ENCODE data around the gene RNF31. TPM values are rescaled to one million over a fixed set of nuclear protein-coding genes. Genes with fewer than 3 reads are reported as not detected.

The RNF31 gene
- polyA plus RNA-seq, 2 of the 4 experiments (the other 2 are of a cell fraction): 5.7 to 20.8 TPM

GRCh38 chr14:24177041-24177825 is 29.9 kb downstream of the RNF31 start:
- Histone ChIP-seq H3K27ac (no peak overlapping the region), H3K4me3 (no peak overlapping the region), H3K4me1 (no peaks in the 10 kb centered on the region), H3K9me3 (no peaks in the 10 kb centered on the region), H3K4me2 (no peak overlapping the region)
- FAIRE-seq (no peak), DNase-seq (ENCODE audit: low read depth in 1 of 2, low spot score in 1 of 2) (no peak), ATAC-seq (no peak)
- ChIA-PET POLR2A (interaction anchor here (1.1 to 2.3 kb wide), 2 partner anchors 12 to 18 kb away, joined by 5 to 7 read pairs; partner anchors contain the start of genes IPO4 and TM9SF1), CTCF (interaction anchor here (1.0 to 1.3 kb wide), 3 partner anchors 17 to 119 kb away, joined by 3 to 6 read pairs (median 4); partner anchors contain the start of gene IRF9)
- 87% methylated on average over 12 of the region's 12 CpGs for WGBS (ENCODE audit: missing lambda C conversion rate)
- TF ChIP-seq SREBF2 (IDR thresholded peaks at IDR 0.05) (no peak), NFE2L2 (conservative IDR thresholded peaks at IDR 0.05; ENCODE audit: low read length) (no peak), CEBPB (IDR thresholded peaks at IDR 0.05) (no peak), MAZ (IDR thresholded peaks at IDR 0.05; ENCODE audit: borderline replicate concordance, low read depth, low read length) (no peak)

GRCh38 chr14:24177891-24178290 is 30.6 kb downstream of the RNF31 start:
- 94% methylated on average over 6 of the region's 14 CpGs for WGBS (ENCODE audit: missing lambda C conversion rate)
- H3K4me3 ChIP-seq: no peak overlapping the region
- TF ChIP-seq MAX (IDR thresholded peaks at IDR 0.05): no peak
- no peak for TF ChIP-seq ZNF302 (CRISPR knock-in tag; IDR thresholded peaks at IDR 0.05)
- TF ChIP-seq EP300 (IDR thresholded peaks at IDR 0.05): no peak
- TF ChIP-seq EHF (CRISPR knock-in tag; IDR thresholded peaks at IDR 0.05): no peak
- TF ChIP-seq MAFK (IDR thresholded peaks at IDR 0.05; ENCODE audit: partially characterized antibody): no peak
- no peak for TF ChIP-seq GATA3 (IDR thresholded peaks at IDR 0.05; ENCODE audit: borderline replicate concordance)
- TF ChIP-seq CHD2 (IDR thresholded peaks at IDR 0.05; ENCODE audit: low read length, partially characterized antibody): no peak
- CTCF ChIA-PET: interaction anchor here (1.0 to 1.3 kb wide), 3 partner anchors 17 to 120 kb away, joined by 3 to 6 read pairs (median 4); partner anchors contain the start of gene IRF9
- H3K4me1 ChIP-seq: no peaks in the 10 kb centered on the region
- ATAC-seq: no peak
- POLR2A ChIA-PET: interaction anchor here (1.1 kb wide), 1 partner anchor 18 kb away, joined by 5 read pairs; the partner anchor contains the start of gene TM9SF1
- no peak overlapping the region for H3K4me2 ChIP-seq
- DNase-seq (ENCODE audit: low read depth in 1 of 2, low spot score in 1 of 2): no peak
- no peak for FAIRE-seq
- H3K27ac ChIP-seq: no peak overlapping the region
- H3K9me3 ChIP-seq: no peaks in the 10 kb centered on the region

GRCh38 chr14:24178399-24179178 is 31.3 kb downstream of the RNF31 start:
- no peak overlapping the region for H3K4me3 ChIP-seq
- no peak for DNase-seq (ENCODE audit: low read depth in 1 of 2, low spot score in 1 of 2)
- CTCF ChIA-PET: interaction anchor here (1.1 to 8.0 kb wide), 3 partner anchors 8 to 18 kb away, joined by 4 to 64 read pairs (median 4); partner anchors contain the start of gene IRF9
- FAIRE-seq: no peak
- no peak overlapping the region for H3K4me2 ChIP-seq
- H3K9me3 ChIP-seq: no peaks in the 10 kb centered on the region
- no peaks in the 10 kb centered on the region for H3K4me1 ChIP-seq
- POLR2A ChIA-PET: interaction anchor here (1.7 to 1.9 kb wide), 2 partner anchors 10 to 18 kb away, joined by 5 to 9 read pairs; partner anchors contain the start of genes IPO4 and IRF9
- WGBS (ENCODE audit: missing lambda C conversion rate): 88% methylated on average over 12 of the region's 12 CpGs
- H3K27ac ChIP-seq: no peak overlapping the region
- TF ChIP-seq ZC3H11A (IDR thresholded peaks at IDR 0.05) (no peak), CHD4 (IDR thresholded peaks at IDR 0.05; ENCODE audit: borderline replicate concordance) (no peak), ATOH8 (CRISPR knock-in tag; IDR thresholded peaks at IDR 0.05; ENCODE audit: low read depth) (no peak), HES2 (IDR thresholded peaks at IDR 0.05) (no peak), KDM5A (IDR thresholded peaks at IDR 0.05) (no peak), POLR2A (IDR thresholded peaks at IDR 0.05; ENCODE audit: low read length) (no peak), CEBPB (IDR thresholded peaks at IDR 0.05) (no peak), CBX2 (IDR thresholded peaks at IDR 0.05; ENCODE audit: borderline replicate concordance, low read depth) (no peak), SMC3 (IDR thresholded peaks at IDR 0.05) (no peak), MAX (IDR thresholded peaks at IDR 0.05) (no peak), EHMT2 (IDR thresholded peaks at IDR 0.05; ENCODE audit: low read depth) (no peak), MAFK (IDR thresholded peaks at IDR 0.05; ENCODE audit: partially characterized antibody) (no peak)
- no peak for ATAC-seq
